Mucosa of descending colon (tissue), 3 donors: Measurements from ENCODE around the gene TAOK3. TPM values are rescaled to one million over a fixed set of nuclear protein-coding genes. Genes with fewer than 3 reads are reported as not detected.
A peak's percentile ranks its signal among the peaks of the same experiment; 100 is the strongest.
"Not testable (repeated sequence)": the region's sequence is repeated elsewhere in the genome, so short reads cannot be mapped to it uniquely, and the experiment has no call there.

Source experiments
- ATAC-seq: fragments of 200-7000 bp; cut with Tn5 transposase; one replicate; pipeline ENCODE4 v1.9.1; 2020; ENCODE audit warnings: mild to moderate bottlenecking, moderate library complexity
- DNase-seq, 3 donors: peaks; one replicate each; pipeline ENCODE4 v3.0.0-alpha.2; 2020
- H3K36me3 ChIP-seq: fragments of 200-600 bp; one replicate; pipeline ENCODE4 v1.8.0; 2021; ENCODE audit warnings: low read depth, mild to moderate bottlenecking
- H3K4me1 ChIP-seq: fragments of 200-600 bp; one replicate; pipeline ENCODE4 v1.8.0; 2021; ENCODE audit warnings: low read depth, mild to moderate bottlenecking
- H3K4me3 ChIP-seq: fragments of 200-600 bp; one replicate; pipeline ENCODE4 v1.8.0; 2021; ENCODE audit warnings: mild to moderate bottlenecking
- H3K9me3 ChIP-seq: fragments of 200-600 bp; one replicate; pipeline ENCODE4 v1.8.0; 2021; ENCODE audit warnings: mild to moderate bottlenecking
- CTCF ChIP-seq: fragments of 200-600 bp; IDR thresholded peaks from one replicate; pipeline ENCODE4 v1.8.0; 2022; ENCODE audit warnings: antibody characterized with exemption, mild to moderate bottlenecking
- intact Hi-C, 2 donors: fragments of 100-400 bp; cut with DNase I in 1 of 2; cut with micrococcal nuclease in 1 of 2; formaldehyde crosslinking; loops; one replicate each; pipeline versions ENCODE4 v1.11.0 to v1.11.1; 2022; cut with DNase I, micrococcal nuclease
- total RNA-seq, 3 donors: library from RNA; stranded (reverse); fragmentation: NEBNext Ultra II Directional in 2 of 3; extraction: Animal tissue kit (Norgen Biotek cat#: 25700) in 2 of 3; gene quantifications; one replicate each; pipeline versions ENCODE4 v1.2.1 to v1.2.4, GENCODE V29; 2021 to 2023
- donor health status: DM: no; HTN: no; CAD: no; lungs with moderate emphysema.
- donor health status: DM: no; HTN: no; CAD: no.
- donor health status: DM: no; HTN: yes; CAD: no.

TAOK3 gene
- total RNA-seq, 3 donors from 2014 or later, result 49.5 to 72.3 (median 52.8) TPM

DNA sequence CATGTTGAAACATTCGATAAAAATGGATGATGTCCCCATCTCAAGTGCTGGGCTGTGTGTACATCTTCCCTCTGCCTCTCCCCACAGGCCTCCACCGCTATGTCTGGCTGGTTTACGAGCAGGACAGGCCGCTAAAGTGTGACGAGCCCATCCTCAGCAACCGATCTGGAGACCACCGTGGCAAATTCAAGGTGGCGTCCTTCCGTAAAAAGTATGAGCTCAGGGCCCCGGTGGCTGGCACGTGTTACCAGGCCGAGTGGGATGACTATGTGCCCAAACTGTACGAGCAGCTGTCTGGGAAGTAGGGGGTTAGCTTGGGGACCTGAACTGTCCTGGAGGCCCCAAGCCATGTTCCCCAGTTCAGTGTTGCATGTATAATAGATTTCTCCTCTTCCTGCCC is 228.2 kb downstream of the TAOK3 start:
- Histone ChIP-seq H3K4me3 (no peak overlapping the region), H3K4me1 (peaks cover 2% of the 10 kb centered on the region), H3K36me3 (peaks cover 10% of the 10 kb centered on the region), H3K9me3 (no peaks in the 10 kb centered on the region)
- TF ChIP-seq CTCF, result no peak
- DNase-seq (no peak), ATAC-seq (no peak)
- intact Hi-C loops, result no loop called here

GRCh38 chr12:118140825-118141224 is 231.9 kb downstream of the TAOK3 start:
- Histone ChIP-seq H3K36me3 (peaks cover 5% of the 10 kb centered on the region), H3K4me3 (no peak overlapping the region), H3K9me3 (no peaks in the 10 kb centered on the region), H3K4me1 (peaks cover 8% of the 10 kb centered on the region)
- DNase-seq, result no peak
- TF ChIP-seq CTCF, result no peak
- intact Hi-C loops, result no loop called here
- no peak for ATAC-seq

DNA sequence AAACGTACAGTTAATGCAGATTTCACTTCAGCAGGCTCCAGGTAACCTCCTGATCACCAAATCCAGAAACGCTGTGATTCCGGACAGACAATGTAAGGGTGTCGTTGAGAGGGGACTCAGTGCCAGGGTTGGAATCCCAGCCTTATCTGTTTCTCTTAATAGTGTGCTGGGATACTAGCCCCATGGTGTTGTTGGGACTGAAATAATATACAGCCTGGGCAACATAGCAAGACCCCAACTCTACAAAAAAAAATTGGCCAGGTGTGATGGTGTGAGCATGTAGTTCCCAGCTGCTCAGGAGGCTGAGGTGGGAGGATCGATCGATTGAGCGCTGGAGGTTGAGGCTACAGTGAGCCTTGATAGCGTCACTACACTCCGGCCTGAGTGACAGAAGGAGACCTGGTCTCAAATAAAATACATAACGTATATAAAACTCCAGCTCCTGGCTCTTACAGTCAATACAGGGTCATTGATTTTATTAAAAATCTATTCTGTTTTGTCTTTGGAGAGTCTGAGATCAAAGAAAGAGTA is 235.5 kb downstream of the TAOK3 start:
- Histone ChIP-seq H3K9me3 (no peaks in the 10 kb centered on the region), H3K36me3 (peaks cover 5% of the 10 kb centered on the region), H3K4me3 (no peak overlapping the region), H3K4me1 (peaks cover 10% of the 10 kb centered on the region)
- intact Hi-C loops, result no loop called here
- DNase-seq (no peak), ATAC-seq (no peak)
- TF ChIP-seq CTCF, result no peak

GRCh38 chr12:118136559-118137003 is 236.1 kb downstream of the TAOK3 start:
- DNase-seq (peak; percentile 69 to 72 (median 72)), ATAC-seq (peak; percentile 53)
- TF ChIP-seq CTCF, result no peak
- peaks cover 14% of the 10 kb centered on the region for H3K4me1 ChIP-seq
- peaks cover 5% of the 10 kb centered on the region for H3K36me3 ChIP-seq
- peak overlapping the region; percentile 67 for H3K4me3 ChIP-seq
- H3K9me3 ChIP-seq, result no peaks in the 10 kb centered on the region
- intact Hi-C loops, result no loop called here

DNA sequence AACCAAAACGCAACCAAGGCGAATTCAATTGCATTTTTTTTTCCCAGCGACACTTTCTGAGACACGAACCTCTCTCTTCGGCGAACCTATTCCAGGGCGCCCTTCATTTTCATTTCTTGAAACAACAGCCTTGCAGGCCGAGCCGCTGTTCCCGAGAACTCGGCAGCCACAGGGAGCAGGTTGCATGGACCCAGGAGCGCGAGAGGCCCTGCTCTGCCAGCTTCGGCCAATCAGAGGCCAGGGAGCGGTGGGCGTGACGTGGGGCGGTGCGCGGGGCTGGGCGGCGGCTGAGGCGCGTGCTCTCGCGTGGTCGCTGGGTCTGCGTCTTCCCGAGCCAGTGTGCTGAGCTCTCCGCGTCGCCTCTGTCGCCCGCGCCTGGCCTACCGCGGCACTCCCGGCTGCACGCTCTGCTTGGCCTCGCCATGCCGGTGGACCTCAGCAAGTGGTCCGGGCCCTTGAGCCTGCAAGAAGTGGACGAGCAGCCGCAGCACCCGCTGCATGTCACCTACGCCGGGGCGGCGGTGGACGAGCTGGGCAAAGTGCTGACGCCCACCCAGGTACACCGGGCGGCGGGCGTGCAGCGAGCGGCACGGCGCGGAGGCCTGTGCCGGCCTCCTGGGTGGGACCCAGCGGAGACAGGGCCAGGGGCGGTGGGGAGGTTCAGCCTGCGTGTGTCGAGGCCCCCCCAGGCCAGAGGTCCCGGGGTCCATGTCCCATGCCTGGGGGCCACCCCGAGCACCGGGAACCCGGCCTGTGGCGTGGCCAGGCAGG is 236.7 kb downstream of the TAOK3 start, which contains the start of gene PEBP1:
Gene PEBP1, plus strand, starts transcription at position 337 of the 771 bp plus-strand sequence. Its CDS starts 86 bp downstream, at position 423.
- TF ChIP-seq CTCF, result no peak
- peak; percentile 99 for ATAC-seq
- Histone ChIP-seq H3K36me3 (peaks cover 2% of the 10 kb centered on the region), H3K4me1 (peaks cover 14% of the 10 kb centered on the region), H3K4me3 (peak within 1 kb of the TSS; percentile 67), H3K9me3 (no peaks in the 10 kb centered on the region)
- peak; percentile 96 to 98 (median 97) for DNase-seq
- intact Hi-C loops, result no loop called here

GRCh38 chr12:118129436-118129835 is 243.3 kb downstream of the TAOK3 start:
- H3K4me3 ChIP-seq, ATAC-seq, H3K36me3 ChIP-seq, intact Hi-C loops, H3K9me3 ChIP-seq, H3K4me1 ChIP-seq, DNase-seq: not testable (repeated sequence)
